HG03095 (cell line): ENCODE measurements around the gene FOXJ3.

Experiments used
- ATAC-seq: cut with Tn5 transposase; IDR thresholded peaks from one replicate; pipeline ENCODE4 v1.9.1; 2021; ENCODE audit warnings: moderate library complexity; ENCODE audit not compliant: unreplicated experiment

Gene FOXJ3

GRCh38 chr1:42335050-42335808 lies at the start of gene FOXJ3:
FOXJ3 (minus strand) TSS chr1:42335235; CDS start chr1:42311093, 24,142 bp downstream.
- ATAC-seq = peak; percentile 75

DNA sequence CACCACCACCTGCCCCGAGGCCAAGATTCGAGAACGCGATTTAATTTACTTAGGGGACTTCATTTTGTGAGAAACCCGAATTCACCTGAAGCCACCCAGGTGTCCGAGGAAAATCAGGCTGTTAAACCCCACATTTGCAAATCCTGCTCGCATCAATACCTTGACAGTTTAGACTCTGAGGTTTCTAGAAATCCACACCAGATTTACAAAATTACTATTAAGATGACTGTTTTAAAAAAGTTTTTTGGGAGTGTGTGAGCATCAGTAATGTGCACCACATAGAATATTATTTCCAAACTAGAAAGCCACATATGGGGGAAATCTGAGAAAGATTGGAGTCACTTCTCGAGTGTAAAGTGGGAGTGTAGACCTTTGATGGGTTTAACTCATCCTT lies 46.2 kb upstream of the FOXJ3 start:
- ATAC-seq = no peak

DNA sequence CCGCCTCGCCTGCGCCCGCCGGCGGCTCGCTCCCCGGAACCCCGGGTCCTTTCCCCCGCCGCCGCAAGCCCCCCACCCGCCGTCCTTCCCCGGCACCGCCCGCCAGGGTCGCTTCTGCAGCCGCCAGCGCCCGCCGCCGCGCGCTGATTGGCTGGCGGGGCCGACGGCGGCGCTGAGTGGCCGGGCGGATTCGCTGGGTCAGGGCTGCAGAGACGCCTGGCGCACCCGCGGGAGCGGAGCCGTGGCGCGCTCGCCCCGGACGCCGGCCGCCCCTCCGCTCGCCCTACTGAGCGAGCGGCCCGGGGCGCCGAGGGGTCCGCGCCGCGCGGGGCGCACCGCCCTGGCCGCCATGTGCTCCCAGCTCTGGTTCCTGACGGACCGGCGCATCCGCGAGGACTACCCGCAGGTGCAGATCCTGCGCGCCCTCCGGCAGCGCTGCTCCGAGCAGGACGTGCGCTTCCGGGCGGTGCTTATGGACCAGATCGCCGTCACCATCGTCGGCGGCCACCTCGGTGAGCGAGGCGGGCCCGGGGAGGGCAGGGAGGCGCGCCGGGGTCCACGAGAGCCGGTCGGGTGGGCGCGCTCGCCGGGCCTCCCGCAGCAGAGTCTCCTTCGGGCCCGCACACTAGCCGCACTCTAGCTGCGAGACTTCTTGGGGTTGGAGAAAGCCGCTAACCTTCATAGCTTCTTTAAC lies 45.7 kb upstream of the FOXJ3 start, which contains the start of gene RIMKLA:
TSS of gene RIMKLA (plus strand) at position 207 of the 694 bp plus-strand sequence. CDS start at position 350, 143 bp downstream.
- ATAC-seq = peak; percentile 86

- peak; percentile 41 for ATAC-seq
Measured at GRCh38 chr1:42379794-42380585, 45.0 kb upstream of the FOXJ3 start.

- no peak for ATAC-seq
Measured at GRCh38 chr1:42372796-42373195, 37.8 kb upstream of the FOXJ3 start.

- ATAC-seq = no peak
Measured at GRCh38 chr1:42370876-42371549, 36.0 kb upstream of the FOXJ3 start.

- no peak for ATAC-seq
Measured at GRCh38 chr1:42369471-42369870, 34.4 kb upstream of the FOXJ3 start.

DNA sequence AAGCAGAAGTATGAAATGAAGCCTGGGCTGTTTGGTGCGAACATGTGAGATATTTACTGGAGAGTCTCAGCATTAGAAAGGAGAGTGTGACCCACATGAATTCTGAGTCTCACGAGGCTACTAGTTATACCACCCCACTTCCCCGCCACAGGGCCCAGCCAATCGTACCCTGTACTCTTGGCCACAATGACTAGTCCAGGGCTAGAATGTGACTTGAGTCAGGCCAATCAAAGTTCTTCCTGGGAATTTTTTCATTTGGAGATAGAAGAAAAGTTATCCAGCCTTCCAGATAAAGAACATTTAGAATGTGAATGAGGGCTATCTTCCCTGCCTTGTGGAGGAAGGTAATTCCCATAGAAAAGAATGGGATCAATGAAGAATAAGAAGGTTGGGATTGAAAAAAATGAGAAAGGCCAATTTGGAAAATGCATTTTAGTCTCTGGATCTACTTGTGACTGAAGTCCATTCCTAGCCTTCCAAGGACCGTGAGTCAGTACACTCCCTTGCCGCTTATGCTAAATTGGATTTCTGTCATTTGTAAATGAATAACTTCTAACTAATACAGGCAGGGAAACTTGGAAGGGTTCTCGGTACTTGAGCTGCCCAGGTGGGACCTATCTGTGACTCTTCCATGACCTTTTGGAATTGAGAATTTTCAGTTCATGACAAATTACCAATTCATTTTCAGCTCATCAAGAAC lies 33.2 kb upstream of the FOXJ3 start:
- no peak for ATAC-seq

- no peak for ATAC-seq
Measured at GRCh38 chr1:42365118-42365517, 30.1 kb upstream of the FOXJ3 start.

DNA sequence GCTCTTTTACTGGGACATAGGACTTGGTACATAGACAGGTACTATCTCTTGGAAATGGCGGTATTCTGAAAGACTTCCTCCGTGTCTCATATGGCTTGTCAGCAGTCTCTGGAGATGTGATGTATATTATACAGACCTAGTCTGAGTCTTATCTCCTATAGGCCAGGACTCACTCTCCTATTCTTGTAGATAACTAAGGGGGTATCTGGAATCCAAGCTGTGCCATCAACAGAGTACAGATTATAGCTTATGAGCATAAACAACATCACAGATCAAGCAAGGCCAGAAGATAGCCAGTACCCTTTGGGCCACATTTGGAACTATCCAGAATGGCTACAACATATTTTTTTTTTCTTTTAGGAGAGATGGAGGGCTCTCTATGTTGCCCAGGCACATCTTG lies 29.5 kb upstream of the FOXJ3 start:
- ATAC-seq = no peak

DNA sequence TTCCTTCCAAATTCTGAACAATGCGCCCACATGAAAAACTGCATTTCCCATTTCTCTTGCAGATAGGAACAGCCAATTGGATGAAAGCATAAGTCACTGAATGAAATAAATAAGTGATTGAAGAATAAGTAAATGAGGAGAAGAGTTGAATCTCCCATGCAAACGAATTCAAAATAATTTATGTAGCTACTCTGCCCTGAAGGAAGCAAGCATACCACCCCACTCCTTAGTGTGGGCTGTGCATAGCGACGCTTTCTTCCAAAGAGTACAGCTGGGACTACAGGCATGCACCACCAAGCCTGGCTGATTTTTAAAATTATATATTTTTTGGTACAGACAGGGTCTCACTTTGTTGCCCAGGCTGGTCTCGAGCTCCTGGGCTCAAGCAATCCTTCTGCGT lies 29.1 kb upstream of the FOXJ3 start:
- no peak for ATAC-seq

DNA sequence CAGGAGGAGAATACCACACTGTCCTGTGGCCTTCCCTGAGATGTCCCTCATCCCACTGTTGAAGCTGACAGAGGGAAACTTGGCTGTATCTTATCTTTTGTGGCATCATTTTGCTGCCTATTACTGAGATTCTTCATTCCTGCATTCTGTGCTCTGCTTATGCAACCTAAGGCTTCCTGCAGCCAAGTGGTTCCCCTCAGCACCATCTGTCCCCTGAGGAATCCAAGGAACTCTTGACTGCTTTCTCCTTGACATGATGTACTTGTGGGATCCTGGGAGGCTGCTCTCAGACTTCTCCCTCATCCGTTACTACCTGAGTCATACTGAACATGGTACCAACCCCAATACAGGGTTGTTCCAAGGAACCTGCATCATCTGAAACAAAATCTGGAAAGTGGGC lies 24.4 kb upstream of the FOXJ3 start:
- no peak for ATAC-seq

GRCh38 chr1:42358791-42359190 lies 23.8 kb upstream of the FOXJ3 start:
- no peak for ATAC-seq

GRCh38 chr1:42350086-42350485 lies 15.1 kb upstream of the FOXJ3 start:
- ATAC-seq = no peak

DNA sequence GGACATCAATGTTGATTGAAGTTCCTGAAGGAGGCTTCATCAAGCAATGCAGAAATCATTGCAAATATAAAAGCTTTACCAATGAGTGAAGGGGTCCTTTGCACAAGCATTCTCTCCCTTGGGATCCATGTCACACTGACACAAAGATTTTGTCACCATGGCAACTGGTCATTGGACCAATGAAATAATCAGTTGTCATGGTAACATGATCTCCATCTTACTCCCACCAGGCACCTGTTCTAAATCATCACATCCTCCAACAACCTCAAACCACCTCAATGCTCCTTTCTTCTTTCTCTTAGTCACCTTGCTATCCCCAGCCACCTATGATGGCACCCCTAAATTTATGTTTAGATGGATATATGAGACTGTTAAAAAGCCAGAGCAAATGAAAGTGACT lies 13.5 kb upstream of the FOXJ3 start:
- no peak for ATAC-seq

- no peak for ATAC-seq
Measured at GRCh38 chr1:42343049-42343448, 8.0 kb upstream of the FOXJ3 start.

DNA sequence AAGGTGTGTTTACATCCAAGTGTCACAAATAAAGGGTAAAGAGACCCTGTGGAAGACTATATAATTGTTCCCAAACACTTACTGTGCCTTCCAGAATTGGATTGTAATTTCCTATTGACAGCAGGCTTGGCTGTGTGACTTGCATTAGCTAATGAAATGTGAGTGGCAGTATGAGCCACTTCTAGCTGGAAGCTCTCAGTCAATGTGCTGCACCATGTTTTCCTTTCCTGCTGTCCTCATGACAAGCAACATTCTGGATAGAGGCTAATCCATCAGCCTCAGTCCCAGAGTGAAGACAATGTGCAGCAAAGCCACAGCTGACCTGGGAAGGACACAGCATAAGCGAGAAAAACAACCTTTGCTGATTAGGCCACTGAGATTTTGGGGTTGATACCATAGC lies 5.9 kb upstream of the FOXJ3 start:
- ATAC-seq = no peak

DNA sequence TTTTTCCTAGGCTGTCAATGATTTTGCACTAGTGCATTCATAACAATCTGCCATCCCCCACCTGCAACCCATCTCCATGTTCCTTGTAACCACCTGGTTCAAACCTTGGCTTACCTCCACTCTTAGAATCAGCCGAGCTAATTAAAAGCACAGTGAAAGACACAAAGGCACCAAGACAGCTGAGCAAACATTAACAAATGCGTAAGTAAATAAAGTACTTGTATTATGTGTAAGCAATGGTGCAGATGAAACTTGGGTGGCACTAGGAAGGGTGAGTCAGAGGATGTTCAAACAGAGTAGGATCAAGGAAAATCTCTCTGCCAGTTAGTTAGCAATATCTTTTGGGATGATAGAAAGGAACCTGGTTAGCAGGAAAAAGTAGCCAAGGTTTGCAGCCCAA lies 5.1 kb upstream of the FOXJ3 start:
- no peak for ATAC-seq

DNA sequence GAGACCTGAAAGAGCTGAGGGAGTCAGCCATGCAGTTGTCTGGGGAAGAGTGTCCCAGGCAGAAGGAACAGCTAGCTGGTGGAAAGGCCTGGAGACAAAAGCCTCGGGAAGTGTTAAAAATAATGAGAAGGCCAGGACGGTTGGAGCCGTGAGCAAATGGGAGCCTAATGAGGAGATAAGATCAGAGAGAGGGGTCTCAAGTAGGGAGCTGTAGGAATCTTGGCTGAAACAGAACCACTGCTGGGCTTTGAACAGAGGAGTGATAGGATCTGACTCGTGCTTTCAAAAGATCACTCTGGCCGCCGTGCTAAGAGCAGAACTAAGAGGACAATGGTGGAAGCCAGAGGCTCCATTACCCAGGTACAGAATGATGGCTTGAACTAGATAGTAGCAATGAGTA lies 1.9 kb upstream of the FOXJ3 start:
- no peak for ATAC-seq

DNA sequence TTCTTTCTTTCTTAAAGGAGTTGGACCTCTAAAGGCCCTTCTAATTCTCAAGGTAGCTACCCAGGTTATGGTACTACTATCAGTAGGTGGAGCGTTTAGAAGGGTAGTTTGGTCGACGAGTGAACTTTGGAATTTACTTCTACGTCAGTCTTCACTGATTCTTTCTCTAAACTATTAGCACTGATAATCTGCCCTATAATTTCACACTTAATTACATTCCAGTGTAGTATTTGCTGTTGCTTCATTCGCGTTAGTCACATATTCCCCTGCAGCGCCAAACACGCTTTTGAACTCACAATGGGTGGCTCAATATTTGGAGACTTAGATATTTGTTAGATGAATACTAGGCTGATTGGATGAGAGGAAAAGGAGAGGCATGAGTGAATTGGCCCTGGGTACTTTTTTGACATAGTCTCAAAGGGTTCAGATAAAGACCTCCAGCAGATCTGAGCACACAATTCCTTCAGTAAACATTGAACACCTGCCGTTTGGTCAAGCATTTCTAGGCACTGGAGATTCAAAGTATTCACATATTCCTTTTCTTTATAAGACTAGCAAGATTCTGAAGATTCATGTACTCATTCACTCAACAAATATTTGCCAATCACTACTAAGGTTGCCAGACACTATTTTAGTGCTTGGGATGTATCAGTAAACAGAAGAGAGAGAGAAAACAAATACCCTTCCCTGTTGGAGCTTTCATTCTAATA lies 929 bp upstream of the FOXJ3 start:
- ATAC-seq = no peak
